VCaP (cell line): ENCODE data around the gene C18orf32.
A peak's percentile ranks its signal among the peaks of the same experiment; 100 is the strongest.

Experiments
- H3K27ac ChIP-seq: fragments of 450-650 bp; 2 replicates; pipeline ENCODE4 v1.5.1; 2017
- TF ChIP-seq, protein P1 (sequence below): fragments of 450-650 bp; conservative IDR thresholded peaks from 2 replicates; pipeline ENCODE4 v1.5.1; 2017; ENCODE audit warnings: mild to moderate bottlenecking, moderate library complexity

The C18orf32 gene

DNA sequence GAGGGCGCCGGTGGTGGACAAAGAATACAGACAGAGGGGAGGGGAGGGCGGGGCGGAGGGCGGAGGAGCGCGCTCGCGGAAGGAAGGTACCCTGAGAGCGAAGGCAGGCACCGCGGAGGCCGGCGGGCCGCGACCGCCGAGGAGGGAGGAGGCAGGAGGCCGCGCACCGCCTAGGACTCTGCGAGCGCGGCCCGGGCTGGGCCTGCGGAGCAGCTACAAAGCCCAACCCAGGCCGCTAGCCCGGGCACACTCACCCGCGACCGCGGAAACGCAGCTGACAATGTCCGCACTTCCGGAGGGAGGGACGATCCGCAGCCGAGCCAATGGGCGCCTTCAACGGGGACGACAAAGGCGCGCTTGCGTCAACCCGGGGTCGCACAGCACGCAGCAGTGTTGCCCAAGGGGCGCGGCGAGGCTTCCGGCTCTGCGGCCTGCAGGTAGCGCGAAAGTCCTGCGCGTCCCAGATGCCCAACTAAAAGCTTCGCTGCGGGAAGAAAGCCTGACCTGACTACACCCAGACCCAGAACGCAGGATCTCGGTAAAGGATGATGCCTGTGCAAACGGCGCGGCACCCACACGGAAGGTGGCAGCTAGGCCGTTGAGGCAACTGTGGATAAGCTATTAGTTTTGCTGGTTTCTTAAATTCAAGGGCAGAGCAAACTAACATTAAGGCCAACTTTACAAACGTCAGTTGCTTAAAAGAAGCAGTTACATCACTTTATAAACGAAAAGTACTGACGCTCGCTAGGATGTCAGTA lies at the start of gene C18orf32:
Gene C18orf32, minus strand, starts transcription at position 282 of the 758 bp plus-strand sequence. CDS start 3,486 bp downstream, outside the sequence.
- TF ChIP-seq, protein P1, sequence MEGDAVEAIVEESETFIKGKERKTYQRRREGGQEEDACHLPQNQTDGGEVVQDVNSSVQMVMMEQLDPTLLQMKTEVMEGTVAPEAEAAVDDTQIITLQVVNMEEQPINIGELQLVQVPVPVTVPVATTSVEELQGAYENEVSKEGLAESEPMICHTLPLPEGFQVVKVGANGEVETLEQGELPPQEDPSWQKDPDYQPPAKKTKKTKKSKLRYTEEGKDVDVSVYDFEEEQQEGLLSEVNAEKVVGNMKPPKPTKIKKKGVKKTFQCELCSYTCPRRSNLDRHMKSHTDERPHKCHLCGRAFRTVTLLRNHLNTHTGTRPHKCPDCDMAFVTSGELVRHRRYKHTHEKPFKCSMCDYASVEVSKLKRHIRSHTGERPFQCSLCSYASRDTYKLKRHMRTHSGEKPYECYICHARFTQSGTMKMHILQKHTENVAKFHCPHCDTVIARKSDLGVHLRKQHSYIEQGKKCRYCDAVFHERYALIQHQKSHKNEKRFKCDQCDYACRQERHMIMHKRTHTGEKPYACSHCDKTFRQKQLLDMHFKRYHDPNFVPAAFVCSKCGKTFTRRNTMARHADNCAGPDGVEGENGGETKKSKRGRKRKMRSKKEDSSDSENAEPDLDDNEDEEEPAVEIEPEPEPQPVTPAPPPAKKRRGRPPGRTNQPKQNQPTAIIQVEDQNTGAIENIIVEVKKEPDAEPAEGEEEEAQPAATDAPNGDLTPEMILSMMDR: no peak
- peak within 1 kb of the TSS; percentile 92 for H3K27ac ChIP-seq

DNA sequence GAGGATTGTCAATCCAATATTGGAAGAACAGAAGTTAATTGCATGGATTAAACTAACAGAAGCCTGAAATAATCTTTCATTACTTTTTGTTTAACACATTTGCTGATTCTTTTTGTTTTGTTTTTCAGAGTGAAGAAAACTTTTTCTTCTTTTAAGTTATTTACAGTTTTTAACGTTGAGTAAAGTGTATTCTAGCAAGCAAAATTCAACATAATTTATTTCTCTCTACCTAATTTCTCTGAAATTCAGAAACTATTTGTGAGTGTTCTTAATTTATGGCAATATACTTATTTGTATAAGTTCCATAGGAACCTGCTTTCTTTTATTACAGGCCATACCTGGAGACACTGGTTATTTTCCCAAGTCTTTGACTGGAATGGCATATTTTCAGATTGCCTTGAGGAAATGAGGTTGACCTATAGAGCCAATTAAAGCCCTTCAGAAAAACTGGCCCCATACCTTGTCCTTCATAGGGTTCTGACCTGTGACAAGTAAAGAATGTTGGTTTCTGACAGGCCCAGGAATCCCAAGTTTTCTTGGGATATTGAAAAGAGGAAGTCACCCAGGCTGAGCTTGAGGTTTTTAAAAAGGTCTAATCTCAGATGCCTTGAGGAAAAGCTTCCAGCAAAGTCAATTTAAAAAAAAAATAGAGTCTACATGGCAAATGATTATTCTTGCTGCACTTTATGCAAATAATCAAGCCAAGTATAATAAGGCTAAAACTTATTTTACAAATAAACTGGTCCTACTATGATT lies 48.0 kb upstream of the C18orf32 start:
- H3K27ac ChIP-seq: no peak overlapping the region
- TF ChIP-seq, protein P1: no peak

DNA sequence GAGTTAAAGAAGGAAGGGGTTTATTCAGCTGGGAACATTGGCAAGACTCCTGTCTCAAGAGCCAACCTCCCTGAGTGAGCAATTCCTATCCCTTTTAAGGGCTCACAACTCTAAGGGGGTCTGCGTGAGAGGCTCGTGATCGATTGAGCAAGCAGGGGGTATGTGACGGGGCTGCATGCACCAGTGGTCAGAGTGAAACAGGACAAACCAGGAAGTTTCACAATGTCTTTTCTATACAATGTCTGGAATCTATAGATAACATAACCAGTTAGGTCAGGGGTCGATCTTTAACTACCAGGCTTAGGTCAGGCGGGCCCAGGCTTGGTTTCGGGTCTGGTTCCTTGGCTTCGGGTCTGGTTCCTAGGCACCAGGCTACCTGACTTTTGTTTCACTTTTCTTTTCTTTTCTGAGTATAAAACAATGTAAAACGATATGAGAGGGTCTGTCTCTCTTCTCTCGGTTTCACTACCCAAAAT lies 44.7 kb upstream of the C18orf32 start:
- H3K27ac ChIP-seq: no peak overlapping the region
- TF ChIP-seq, protein P1: no peak

DNA sequence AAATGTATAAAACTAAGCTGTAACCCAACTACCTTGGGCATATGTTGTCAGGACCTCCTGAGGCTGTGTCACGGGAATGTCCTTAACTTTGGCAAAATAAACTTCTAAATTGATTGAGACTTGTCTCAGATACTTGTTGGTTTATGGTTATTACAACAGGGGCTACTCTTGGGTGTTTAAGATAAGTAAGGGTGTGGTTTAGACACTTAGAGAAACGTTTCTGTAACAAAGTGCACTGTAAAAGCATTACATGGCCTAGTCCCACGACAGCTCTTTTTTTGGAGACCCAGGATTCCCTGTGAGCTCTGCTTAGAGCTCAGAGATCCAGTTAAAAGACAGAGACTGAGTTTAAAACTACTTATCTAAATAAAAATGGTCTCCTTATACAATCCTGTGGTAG lies 42.6 kb upstream of the C18orf32 start:
- H3K27ac ChIP-seq: no peak overlapping the region
- TF ChIP-seq, protein P1: no peak

DNA sequence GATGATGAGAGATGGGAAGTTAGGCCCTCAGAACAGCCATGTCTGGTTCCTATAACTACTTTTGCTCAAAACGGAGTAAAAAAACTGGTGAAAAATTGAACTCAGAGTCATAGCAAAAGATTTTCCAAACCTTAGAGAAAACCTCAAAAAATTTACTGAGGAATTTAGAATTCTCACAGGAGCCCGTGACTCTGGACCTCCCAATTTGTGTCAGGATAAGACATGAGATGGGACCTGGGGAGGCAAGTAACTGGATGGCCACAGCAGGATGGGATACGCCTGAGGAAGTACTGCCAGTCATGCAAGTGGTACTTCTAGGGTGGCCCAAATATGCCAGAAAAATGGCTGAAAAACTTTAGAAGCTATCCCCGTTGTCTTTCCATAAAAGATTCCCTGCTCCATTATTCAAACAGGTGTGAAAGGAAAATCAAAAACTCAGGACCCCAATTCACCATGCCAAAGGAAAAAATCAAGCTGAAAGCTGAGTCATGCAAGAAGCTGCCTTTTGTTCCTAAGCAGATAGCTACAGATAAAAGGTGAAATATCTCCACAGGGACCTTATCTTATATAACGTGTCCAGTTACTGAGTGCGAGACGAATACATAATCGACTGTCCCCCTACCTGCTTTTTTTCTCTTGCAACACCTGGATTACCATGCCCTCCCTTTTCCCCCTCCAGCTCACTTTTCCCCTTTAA lies 40.7 kb upstream of the C18orf32 start:
- TF ChIP-seq, protein P1: no peak
- H3K27ac ChIP-seq: no peak overlapping the region

DNA sequence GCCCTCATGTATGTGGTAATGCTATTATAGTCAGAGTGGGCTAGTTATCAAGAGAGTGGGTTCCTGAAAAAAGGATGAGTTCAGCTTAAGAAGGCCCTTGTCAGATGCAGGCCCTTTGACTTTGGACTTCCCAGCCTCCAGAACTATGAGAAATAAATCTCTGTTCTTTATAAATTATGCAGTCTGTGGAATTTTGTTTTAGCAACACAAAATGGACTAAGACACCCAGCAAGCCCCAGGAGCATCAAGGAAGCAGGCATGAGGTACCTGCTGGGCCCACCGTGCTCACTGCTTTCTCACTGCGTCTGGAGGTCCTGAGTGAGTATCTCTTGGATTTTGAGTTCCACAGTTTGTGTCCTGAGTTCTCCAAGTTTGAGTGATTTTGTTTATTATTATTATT lies 38.9 kb upstream of the C18orf32 start:
- TF ChIP-seq, protein P1: no peak
- H3K27ac ChIP-seq: no peak overlapping the region

DNA sequence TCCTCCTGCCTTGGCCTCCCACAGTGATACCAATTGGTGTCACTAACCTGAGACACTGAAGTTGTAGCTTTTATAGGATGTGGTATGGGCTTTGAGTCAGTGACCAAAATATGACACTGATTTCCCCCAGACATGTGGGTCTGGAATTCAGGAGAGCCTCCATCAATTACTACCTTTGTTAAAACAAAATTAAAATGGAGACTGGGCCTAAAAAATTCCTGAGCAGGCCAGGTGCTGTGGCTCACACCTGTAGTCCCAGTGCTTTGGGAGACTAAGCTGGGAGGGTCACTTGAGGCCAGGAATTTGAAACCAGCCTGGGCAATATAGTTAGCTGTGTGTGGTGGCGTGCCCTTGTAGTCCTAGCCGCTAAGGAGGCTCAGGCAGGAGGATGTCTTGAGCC lies 37.9 kb upstream of the C18orf32 start:
- H3K27ac ChIP-seq: no peak overlapping the region
- TF ChIP-seq, protein P1: no peak
